Measurements from ENCODE around the gene FGF4. TPM values are rescaled to one million over a fixed set of nuclear protein-coding genes. Genes with fewer than 3 reads are reported as not detected.
"Not testable (repeated sequence)": the region's sequence is repeated elsewhere in the genome, so short reads cannot be mapped to it uniquely, and the experiment has no call there.

FGF4 gene
- total RNA-seq, 2 donors from 2014 or later = not detected

DNA sequence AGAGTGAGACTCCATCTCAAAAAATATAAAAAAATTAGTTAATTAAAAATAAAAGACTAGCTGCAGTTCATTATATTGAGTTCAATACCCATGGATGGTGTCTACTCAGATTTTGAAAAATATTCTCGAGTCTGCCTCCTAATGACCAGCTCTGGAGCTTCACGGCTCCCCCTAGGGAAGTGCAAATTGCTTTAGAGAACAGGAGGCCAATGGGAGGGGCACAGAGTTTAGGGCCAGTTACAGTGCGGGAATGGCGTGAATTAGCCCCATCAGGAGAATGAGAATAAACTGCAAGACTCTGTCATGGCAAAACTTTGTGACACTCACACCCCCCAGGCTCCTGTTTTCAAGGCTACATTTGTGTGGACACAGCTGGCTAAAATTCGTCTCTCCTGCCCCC lies 4.6 kb downstream of the FGF4 start:
- H3K4me3 ChIP-seq = no peak overlapping the region
- H3K4me1 ChIP-seq = no peaks in the 10 kb centered on the region
- intact Hi-C loops (cut with DNase I) = no loop called here
- no peak overlapping the region for H3K27ac ChIP-seq
- TF ChIP-seq POLR2A (IDR thresholded peaks at IDR 0.05) = no peak
- TF ChIP-seq, protein P1, sequence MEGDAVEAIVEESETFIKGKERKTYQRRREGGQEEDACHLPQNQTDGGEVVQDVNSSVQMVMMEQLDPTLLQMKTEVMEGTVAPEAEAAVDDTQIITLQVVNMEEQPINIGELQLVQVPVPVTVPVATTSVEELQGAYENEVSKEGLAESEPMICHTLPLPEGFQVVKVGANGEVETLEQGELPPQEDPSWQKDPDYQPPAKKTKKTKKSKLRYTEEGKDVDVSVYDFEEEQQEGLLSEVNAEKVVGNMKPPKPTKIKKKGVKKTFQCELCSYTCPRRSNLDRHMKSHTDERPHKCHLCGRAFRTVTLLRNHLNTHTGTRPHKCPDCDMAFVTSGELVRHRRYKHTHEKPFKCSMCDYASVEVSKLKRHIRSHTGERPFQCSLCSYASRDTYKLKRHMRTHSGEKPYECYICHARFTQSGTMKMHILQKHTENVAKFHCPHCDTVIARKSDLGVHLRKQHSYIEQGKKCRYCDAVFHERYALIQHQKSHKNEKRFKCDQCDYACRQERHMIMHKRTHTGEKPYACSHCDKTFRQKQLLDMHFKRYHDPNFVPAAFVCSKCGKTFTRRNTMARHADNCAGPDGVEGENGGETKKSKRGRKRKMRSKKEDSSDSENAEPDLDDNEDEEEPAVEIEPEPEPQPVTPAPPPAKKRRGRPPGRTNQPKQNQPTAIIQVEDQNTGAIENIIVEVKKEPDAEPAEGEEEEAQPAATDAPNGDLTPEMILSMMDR (IDR thresholded peaks at IDR 0.05) = no peak
- WGBS, 2 donors = 16 to 18% methylated on average over 5 of the region's 5 CpGs
- DNase-seq (no peak), ATAC-seq (no peak)
- peaks cover 0 to 4% of the 10 kb centered on the region in 2 donors for H3K27me3 ChIP-seq
- H3K9me3 ChIP-seq = no peaks in the 10 kb centered on the region
- no peaks in the 10 kb centered on the region for H3K36me3 ChIP-seq (replicated peaks in 1 of 2; ENCODE audit: insufficient read depth in 1 of 2, low read depth in 2 of 2)

DNA sequence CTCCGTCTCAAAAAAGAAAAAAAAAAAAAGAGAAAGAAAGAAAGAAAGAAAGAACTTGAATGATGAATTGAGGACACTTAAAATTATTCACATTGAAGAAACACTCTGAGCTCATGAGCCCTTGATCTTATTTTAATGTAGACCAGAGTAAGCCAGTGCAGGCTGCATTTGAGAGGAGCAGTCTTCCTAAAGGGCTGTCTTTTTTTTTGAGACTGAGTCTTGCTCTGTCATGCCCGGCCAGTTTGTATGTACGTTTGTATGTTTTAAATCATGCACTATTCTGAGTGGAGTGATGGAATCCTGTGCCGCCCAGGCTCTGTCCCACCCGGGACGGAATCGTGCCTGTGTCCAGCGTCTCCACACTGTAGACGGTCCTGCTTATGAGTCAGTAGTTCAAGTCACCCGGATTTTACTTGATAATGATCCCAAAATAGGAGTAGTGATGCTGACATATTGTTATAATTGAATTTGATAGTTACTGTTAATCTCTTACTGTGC lies 9.6 kb downstream of the FGF4 start:
- ATAC-seq (no peak), DNase-seq (no peak)
- Histone ChIP-seq H3K36me3 (replicated peaks in 1 of 2; ENCODE audit: insufficient read depth in 1 of 2, low read depth in 2 of 2) (no peaks in the 10 kb centered on the region), H3K9me3 (no peaks in the 10 kb centered on the region), H3K4me1 (no peaks in the 10 kb centered on the region), H3K4me3 (no peak overlapping the region), H3K27me3 (no peaks in the 10 kb centered on the region), H3K27ac (no peak overlapping the region)
- WGBS, 2 donors = 56 to 59% methylated on average over 10 of the region's 10 CpGs
- TF ChIP-seq POLR2A (IDR thresholded peaks at IDR 0.05) = no peak
- TF ChIP-seq, protein P1 (IDR thresholded peaks at IDR 0.05) = no peak
- intact Hi-C loops (cut with DNase I) = no loop called here

DNA sequence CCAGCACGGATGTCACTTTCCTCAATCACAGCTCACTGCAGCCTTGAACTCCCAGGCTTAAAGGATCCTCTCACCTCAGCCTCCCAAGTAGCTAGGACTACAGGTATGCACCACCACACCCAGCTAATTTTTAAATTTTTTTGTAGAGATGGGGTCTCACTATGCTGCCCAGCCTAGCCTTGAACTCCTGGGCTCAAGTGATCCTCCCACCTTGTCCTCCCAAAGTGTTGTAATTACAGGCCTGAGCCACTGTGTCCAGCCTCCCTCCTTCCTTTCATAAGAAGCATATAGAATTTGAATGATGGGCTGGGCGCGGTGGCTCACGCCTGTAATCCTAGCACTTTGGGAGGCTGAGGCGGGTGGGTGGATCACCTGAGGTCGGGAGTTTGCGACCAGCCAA lies 10.2 kb downstream of the FGF4 start:
- H3K27ac ChIP-seq; H3K9me3 ChIP-seq; ATAC-seq; H3K4me3 ChIP-seq; DNase-seq; H3K27me3 ChIP-seq; H3K4me1 ChIP-seq; H3K36me3 ChIP-seq (replicated peaks in 1 of 2; ENCODE audit: insufficient read depth in 1 of 2, low read depth in 2 of 2); intact Hi-C loops (cut with DNase I): not testable (repeated sequence)
- 91% methylated on average over 7 of the region's 7 CpGs for WGBS, 2 donors

DNA sequence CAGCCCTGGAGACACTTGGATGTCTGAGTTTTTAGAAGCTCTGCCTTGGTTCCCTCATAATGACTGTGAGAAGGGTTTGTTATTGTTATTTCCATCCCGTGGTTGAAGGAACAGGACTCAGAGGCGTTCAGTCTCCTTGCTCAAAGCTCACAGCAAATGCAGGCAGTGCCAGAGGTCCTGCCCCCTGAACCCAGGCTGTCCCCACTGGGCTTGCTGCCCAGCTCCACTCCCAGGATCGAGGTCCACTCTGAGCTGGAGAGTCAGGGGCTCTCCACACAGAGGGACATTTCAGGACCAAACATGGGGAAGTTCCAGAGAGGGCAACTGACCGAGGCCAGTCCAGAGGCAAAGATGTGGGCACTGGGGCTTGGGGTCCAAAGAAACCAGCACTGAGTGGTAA lies 14.8 kb downstream of the FGF4 start:
- Histone ChIP-seq H3K36me3 (replicated peaks in 1 of 2; ENCODE audit: insufficient read depth in 1 of 2, low read depth in 2 of 2) (no peaks in the 10 kb centered on the region), H3K9me3 (no peaks in the 10 kb centered on the region), H3K4me3 (no peak overlapping the region), H3K27ac (no peak overlapping the region), H3K27me3 (no peaks in the 10 kb centered on the region), H3K4me1 (no peaks in the 10 kb centered on the region)
- TF ChIP-seq POLR2A (IDR thresholded peaks at IDR 0.05) = no peak
- TF ChIP-seq, protein P1 (IDR thresholded peaks at IDR 0.05) = no peak
- ATAC-seq = no peak
- intact Hi-C loops (cut with DNase I) = no loop called here
- WGBS, 2 donors = 37 to 50% methylated on average over 4 of the region's 4 CpGs
- no peak for DNase-seq

DNA sequence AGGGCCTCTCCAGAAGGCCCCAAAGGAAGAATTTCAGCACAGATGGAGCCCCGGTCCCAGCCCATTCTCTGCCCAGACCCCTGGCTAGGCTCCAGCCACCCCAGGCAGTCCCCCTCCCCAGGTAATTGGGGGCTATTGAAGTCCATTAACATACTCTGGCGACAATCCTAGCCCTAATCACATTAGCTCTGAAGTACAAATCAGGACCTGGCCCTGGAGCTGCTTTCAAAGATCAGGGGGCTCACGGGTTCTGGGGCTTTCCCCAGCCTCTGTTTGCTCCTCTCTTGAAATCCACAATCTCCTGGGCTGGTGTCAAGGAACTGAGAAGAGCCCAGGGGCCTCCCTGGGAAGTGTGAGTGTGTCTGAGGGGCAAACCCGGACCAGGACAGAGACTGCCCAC lies 22.3 kb downstream of the FGF4 start:
- no peaks in the 10 kb centered on the region for H3K9me3 ChIP-seq

More for the DNA sequence above, 22.3 kb downstream of the FGF4 start:
- ATAC-seq = no peak
- 17 to 24% methylated on average over 1 to 4 of the region's 4 CpGs for WGBS, 2 donors
- no peak overlapping the region for H3K4me3 ChIP-seq
- DNase-seq = no peak
- no peak overlapping the region for H3K27ac ChIP-seq
- no peaks in the 10 kb centered on the region for H3K27me3 ChIP-seq
- no peaks in the 10 kb centered on the region for H3K4me1 ChIP-seq
- intact Hi-C loops (cut with DNase I) = no loop called here
- TF ChIP-seq, protein P1 (IDR thresholded peaks at IDR 0.05) = no peak
- no peak for TF ChIP-seq POLR2A (IDR thresholded peaks at IDR 0.05)
- no peaks in the 10 kb centered on the region for H3K36me3 ChIP-seq (replicated peaks in 1 of 2; ENCODE audit: insufficient read depth in 1 of 2, low read depth in 2 of 2)

All from body of pancreas (tissue), 4 donors.